GOT3 (cell line): ENCODE data around the gene LACRT.
"Not testable (repeated sequence)": the region's sequence is repeated elsewhere in the genome, so short reads cannot be mapped to it uniquely, and the experiment has no call there.

ENCODE experiments used
- DNase-seq: peaks from one replicate; lab custom pipeline; 2025; ENCODE audit warnings: mixed read lengths; lab: John Stamatoyannopoulos, UW

The LACRT gene

GRCh38 chr12:54634795-54635194, at the start of gene LACRT:
TSS of gene LACRT (minus strand) at chr12:54634895. CDS start at chr12:54634841, 54 bp downstream.
- no peak for DNase-seq

- DNase-seq: no peak
These were observed 48.7 kb upstream of the LACRT start for GRCh38 chr12:54683398-54683797.

DNA sequence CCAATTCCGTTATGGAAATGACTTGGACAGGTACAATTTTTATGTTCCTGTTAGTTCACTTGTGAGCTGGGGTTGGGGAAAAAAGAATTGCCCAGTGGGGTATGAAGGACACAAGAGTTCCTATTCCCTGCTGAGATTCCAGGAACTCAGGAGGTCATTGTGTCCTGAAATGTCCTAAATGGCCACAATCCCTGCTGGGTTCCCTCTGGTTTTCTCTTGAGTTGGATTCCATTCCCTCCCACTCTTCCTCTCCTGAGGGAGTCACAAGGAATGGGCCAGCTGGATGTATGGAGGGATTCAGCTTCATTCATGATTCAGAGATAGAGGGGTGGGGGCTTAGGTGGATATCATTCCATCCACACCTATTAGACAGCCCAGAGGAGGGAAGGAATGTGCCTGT, 48.0 kb upstream of the LACRT start:
- DNase-seq: no peak

- DNase-seq: no peak
These were observed 45.7 kb upstream of the LACRT start for GRCh38 chr12:54680374-54680773.

GRCh38 chr12:54678131-54678530, 43.4 kb upstream of the LACRT start:
- DNase-seq: no peak

DNA sequence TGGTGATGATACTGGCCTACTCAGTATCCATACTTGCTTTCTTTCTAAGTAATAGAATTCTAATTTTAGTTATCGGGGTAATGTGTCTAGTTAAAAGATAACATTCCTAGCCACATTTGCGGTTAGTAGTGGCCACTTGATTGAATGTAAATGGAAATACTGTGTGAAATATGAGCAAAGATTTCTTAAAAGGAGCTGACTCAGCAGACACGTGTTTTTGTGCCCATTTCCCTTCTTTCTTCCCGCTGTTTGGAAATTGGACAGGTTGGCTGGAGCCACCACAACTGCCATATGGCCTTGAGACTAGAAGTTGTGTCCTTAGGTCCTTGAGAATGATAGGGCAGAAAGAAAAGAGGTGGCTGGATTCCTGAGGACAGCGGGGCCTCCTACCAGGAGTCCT, 33.2 kb upstream of the LACRT start:
- DNase-seq: no peak

DNA sequence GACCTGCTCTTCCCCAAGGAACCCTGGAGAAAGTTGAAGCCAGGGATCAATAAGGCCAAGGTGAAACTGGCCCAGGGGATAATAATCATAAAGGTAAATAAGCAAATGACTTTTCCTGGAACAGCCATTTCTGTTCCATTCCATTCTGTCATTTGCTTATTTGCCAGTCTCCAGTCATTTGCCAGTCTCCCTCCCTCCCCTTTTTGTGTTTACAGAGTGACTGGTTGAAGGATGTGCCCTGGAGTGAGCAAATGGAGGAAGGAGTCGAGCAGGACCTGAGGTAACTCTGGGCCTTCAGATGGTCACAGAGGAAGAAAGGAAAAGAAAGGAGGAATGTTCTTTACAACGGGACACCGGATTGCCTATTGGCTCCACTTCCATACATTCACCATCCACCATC, 31.3 kb upstream of the LACRT start:
- no peak for DNase-seq

DNA sequence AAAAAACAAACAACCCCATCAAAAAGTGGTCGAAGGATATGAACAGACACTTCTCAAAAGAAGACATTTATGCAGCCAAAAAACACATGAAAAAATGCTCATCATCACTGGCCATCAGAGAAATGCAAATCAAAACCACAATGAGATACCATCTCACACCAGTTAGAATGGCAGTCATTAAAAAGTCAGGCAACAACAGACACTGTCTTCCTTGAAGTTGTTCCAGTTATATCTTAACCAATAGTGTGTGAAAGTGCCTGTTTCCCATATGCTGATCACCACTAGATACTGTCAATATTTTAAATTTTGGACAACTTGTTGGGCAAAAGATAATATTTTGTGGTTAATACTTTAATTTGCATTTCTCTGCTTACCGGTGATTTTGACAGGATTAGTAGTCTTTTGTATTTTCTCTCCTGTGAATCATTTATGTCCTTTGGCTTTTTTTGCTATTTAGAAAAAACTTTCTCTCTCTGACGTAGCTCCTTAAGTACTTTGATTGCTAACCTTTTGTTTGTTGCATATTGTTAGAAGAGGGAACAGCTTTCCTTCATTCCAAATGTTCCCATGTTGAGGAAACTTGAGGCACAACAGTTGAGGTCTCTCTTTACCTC, 30.4 kb upstream of the LACRT start:
- DNase-seq: not testable (repeated sequence)

GRCh38 chr12:54663603-54664002, 28.9 kb upstream of the LACRT start:
- no peak for DNase-seq

GRCh38 chr12:54662026-54662425, 27.3 kb upstream of the LACRT start:
- DNase-seq: no peak

DNA sequence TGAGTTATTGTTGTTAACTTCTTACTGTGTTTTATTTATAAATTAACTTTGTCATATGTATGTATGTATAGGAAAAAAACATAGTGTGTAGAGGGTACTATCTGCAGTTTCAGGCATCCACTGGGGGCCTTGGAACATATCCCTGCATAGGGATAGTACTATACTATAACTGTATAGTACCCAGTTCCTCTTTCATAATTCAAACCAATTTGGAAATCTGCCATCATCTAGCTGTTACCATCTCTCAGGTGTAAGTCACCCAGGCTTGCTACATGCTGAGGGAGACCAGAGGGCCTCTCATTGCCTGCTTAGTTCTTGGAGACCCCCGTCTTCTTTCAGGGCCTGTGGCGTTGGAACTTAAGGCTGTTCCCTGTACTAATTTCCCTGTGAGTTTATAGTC, 26.4 kb upstream of the LACRT start:
- no peak for DNase-seq

- no peak for DNase-seq
These were observed 25.7 kb upstream of the LACRT start for GRCh38 chr12:54660320-54660962.

GRCh38 chr12:54658306-54659264, 23.9 kb upstream of the LACRT start:
- no peak for DNase-seq

GRCh38 chr12:54657105-54657607, 22.5 kb upstream of the LACRT start:
- DNase-seq: no peak

- no peak for DNase-seq
These were observed 20.2 kb upstream of the LACRT start for GRCh38 chr12:54654926-54655325.

DNA sequence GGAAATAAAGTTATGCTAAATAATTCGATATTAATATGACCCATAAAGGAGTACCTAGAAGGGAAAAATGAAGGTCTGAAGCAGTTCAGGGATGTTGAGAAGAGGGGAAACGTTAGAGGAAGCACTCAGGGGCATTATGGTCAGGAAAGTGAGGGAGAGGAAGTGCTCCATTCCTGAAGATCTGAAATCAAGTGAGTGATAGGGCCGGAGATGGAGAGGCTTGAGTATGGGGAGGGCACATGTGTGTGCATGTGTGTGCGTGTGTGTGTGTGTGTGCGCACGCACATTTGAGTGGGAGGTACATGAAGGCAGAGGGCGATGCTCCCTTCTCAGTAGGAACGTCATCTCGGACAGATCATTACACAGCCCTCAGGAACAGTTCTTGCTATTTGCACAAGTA, 18.3 kb upstream of the LACRT start:
- DNase-seq: no peak

- no peak for DNase-seq
These were observed 16.2 kb upstream of the LACRT start for GRCh38 chr12:54650889-54651288.

- no peak for DNase-seq
These were observed 15.7 kb upstream of the LACRT start for GRCh38 chr12:54650409-54650808.

DNA sequence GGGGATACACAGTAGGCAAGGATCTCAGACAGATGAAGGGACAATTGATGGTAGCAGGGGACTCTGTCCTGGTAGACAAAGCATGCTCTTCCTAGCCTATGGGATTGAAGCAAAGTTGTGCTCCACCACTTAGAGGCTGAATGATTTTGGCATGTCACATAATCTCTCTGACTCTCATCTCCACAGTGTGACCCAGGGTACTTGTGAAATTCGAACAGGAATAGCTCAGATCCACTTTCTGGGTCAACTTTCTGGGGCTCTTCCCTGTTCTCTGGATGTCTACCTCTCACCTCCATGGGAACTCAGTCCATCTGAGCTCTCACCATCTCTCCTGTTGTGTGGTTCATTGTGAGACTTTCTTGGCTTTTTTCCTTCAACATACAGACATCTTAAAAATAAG, 15.1 kb upstream of the LACRT start:
- no peak for DNase-seq

DNA sequence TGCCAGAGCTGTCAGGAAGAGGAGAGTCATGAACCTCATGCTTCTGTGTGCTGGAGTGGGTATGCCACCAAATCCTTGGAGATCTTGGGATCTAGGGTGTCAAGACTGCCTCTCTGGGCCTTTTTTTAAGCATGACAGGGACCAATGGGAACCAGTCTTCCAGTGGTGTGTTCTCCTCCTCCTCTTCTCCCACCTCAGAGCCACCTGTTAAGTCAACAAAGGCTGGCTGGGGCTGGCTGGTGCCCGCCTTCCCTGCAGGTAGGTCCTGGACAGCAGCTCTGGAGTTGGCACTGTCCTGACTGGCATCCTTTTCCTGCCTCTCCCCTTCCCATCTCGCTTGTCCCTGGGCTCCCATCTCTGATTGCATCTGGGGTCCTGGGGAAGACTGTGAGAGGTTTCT, 13.6 kb upstream of the LACRT start, which contains the start of gene DCD:
DCD (minus strand) TSS at position 101 of the 400 bp plus-strand sequence; CDS start at position 39, 62 bp downstream.
- DNase-seq: no peak

DNA sequence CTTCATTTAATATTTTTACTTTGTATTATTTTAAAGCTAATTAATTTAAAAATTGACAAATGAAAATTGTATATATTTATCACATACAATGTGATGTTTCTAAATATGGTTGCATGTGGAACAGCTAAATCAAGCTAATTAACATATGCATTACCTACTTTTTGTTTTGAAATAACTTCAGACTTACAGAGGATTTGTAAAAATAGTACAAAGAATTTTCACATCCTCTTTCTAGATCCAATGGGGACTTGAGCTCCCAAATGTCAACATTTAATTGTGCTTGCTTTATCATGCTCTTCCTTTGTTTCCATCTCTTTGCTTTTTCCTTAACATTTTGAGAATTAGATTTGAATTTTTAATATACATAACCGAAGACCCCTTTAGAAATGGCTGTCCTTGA, 6.9 kb upstream of the LACRT start:
- no peak for DNase-seq

DNA sequence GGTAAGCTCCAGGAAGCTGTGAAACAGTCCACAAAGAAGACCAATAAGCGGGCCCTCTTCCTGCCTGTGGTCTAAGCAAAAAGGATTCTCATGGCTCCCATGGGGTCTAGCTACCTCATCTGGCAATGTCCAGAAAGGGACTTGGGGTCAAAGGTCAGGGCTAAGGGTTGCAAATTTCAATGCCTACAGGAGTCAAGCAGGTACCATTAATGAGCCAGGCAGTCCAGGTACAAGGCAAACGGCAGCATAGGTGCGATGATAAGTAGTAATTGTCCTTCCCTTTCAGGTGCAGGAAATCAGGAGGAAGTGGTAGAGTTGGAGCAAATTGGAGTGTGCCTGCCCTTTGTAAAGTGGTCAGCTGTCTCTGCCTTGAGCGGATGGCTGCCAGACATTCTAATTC, 6.4 kb upstream of the LACRT start:
- DNase-seq: no peak

GRCh38 chr12:54639112-54639511, 4.4 kb upstream of the LACRT start:
- DNase-seq: not testable (repeated sequence)
